HG03565 (cell line): ENCODE results near the gene MEIS2.

ENCODE experiments used
- ATAC-seq: cut with Tn5 transposase; IDR thresholded peaks from one replicate; pipeline ENCODE4 v1.9.1; 2021; ENCODE audit warnings: mild to moderate bottlenecking, moderate library complexity; ENCODE audit not compliant: unreplicated experiment

MEIS2 gene

DNA sequence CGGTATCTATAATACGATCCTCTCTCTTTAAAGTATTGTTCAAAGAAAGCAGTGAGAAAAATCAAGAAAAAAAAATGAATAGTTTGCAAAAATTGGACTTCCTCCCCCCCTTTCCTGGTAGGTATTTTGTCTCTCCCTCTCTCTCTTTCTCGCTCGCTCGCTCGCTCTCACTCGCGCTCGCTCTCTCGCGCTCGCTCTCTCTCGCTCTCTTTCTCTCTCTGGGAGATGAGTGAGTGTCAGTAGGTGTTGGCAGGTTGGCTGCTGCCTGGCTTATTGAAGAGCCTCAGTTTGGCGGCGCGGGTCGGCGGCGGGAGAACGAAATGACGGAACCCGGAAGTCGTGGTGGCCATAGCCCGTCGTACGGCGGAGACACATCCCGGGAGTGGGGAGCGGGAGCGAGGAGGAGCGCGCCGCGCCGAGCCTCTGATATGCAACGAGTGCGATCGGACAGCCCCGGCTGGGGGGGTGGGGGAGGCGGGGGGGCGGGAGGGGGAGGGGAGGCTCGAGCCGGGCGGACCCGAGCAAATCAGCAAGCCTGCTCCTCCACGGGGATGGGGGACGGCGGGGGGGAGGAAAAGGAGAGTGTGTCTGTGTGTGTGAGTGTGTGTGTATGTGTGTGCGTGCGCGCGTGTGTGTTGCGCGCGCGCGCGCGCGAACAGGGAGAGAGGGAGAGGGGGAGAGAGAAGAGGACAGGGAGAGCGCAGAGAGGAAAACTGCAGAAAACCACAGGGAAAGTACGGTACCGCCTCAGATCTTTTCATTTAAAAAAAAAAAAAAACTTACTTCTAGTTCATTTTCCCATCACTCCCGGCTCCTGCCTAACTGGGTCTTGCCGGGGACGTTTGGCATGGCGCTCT is at the start of gene MEIS2:
MEIS2 (minus strand) TSS at position 441 of the 857 bp plus-strand sequence. CDS start 1,083 bp downstream, outside the sequence.
- peak; percentile 45 for ATAC-seq

DNA sequence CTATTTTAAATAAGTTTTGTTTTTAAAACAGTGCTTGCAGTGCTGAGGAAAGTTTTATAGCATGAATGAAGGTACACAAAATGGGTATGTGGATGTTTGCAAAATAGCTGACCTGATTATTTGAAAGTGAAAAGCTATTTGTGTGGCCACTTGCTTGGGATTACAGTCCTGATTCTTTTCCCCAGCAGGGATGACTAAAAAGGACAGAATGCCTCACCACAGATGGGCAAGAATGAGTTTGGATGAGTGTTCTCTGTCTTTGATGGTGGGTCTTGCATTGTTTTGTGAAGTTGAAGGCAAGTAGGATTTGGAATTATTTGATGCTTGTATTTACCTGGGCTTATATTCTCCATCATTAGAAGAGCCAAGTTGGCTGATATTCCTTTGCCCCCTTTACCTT is 48.8 kb upstream of the MEIS2 start:
- no peak for ATAC-seq

DNA sequence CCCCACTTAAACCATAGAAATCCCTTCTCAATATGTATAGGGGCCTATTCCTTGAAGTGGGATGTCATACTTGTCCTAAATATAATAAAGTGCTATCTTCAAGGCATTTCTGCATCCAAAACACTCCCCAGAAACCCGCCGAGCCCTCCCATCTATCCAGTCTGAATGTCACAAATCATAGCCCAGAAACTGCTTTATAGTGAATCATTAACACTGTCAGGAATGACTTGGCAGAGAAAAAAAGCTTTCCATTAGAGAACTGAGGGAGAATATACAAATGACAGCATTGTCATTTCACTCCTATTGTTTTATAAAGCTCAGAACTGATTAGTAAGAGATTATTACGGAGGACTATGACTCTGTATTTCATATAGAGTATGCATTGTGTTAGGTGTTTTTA is 48.4 kb upstream of the MEIS2 start:
- ATAC-seq, result no peak

DNA sequence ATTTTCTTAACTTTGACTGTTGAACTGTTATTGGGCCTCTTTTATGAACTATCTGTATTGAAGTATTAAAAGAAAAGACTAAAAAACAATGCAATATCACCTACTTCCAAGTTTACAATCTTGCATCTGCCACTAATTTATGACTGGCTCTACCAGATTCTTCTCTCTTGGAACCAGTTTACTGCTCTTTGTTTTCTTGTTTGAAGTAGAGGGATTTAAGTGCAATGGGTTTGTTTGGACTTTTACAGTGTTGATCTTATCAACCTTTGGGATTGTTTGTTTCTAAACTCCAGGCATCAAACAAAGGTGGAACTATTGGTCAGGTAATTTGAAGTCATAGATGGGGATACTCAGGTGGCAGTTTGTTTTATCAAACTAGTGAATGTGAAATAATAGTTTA is 43.0 kb upstream of the MEIS2 start:
- no peak for ATAC-seq

DNA sequence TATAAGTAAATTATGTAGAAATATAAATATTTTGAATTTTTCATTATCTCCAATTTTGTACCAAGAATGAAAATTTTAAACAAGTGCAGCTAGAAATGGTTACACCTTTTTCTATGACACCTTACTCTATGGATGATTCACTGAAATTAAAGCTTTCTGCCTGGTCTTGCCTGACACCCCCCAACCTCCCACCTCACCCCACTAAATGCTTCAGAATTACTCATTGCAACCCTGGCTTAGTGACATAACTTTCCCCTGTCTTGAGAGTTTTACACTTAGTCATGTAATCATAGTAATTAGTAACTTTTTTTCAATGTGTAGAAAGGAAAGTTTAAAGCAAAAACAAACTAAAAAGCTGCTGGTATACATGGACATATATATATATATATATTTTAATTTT is 42.0 kb upstream of the MEIS2 start:
- no peak for ATAC-seq

DNA sequence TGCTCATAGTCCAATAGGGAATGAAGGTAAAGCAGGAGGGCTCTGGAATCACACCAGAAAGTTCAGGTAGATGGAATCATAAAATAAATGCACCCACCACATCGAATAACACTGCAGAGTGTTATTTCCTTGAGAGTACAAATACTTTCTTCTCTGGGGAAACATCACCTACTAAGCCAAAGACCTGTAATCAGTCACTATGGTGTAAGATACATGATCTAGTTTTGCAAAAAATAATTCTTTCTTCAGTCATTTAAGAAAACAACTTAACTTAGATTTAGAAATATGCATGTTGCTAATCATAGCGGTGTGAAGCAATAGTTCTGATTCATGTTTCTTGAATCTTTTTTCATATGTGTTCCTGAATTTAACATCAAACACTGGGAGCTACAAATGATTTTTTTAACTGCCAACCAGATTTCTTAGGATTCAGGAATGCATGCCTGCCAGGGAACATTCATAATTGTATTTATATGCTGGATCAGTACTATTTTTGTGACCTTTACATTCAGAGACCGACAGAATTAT is 40.2 kb upstream of the MEIS2 start:
- ATAC-seq, result no peak

DNA sequence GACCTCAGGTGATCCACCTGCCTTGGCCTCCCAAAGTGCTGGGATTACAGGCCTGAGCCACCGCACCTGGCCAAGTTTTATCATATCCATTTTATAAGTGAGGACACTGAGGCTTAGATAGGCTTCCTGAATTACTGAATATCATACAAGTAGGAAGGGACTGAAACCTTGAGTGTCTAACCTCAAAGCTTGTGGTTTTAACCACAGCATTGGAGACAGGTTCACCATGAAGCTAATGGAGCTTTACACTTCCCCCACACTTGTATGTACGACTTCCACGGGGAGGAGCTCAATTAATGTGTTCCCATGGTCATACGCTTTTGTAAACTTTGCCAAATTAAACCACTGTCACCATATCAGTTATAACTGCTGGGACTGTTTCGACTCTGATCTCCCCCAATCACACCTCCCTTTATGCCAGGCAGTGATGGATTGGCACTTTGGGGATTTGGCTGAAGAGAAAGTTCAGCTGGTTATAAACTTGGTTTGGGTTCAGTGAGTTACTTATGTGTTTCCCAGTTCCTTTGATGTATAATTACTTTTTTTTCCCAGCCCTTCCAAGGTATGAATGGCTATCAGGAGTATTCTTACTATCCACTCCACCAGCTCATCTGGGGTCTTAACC is 38.4 kb upstream of the MEIS2 start:
- no peak for ATAC-seq

DNA sequence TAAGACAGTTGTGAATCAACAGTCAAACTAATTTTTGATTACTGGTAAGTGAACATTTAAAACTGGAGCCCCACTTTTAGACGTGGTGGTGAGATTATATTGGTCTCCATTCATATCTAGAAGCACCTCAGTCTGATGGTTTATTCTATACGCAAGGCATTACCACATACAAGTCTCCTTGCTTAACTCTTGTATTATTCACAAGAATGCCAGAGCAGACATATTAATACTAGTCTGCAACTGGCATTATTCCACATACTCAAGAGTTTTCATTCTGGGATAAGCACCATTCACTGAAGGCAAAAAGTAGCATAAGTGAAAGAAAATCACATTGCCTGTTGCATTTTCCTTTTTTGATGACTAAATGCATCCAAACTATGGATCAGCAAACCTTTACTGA is 36.9 kb upstream of the MEIS2 start:
- no peak for ATAC-seq

DNA sequence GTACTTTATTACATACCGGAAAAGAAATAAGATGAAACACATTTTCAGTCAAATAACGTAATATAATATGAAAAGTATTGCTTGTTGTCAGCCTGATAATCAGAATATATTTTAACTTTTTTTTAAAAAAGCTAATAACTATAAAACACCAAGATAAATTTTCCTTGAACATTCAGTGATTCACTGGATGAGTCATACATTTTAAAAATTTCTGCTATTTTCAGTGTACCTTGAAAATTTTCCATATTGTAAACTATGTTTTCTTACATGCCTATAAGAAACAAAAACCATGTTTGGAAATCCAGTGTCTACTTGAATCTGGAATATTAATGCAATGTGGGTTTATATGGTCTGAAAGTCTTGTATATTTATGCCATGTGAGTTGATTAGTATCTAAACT is 36.3 kb upstream of the MEIS2 start:
- no peak for ATAC-seq

DNA sequence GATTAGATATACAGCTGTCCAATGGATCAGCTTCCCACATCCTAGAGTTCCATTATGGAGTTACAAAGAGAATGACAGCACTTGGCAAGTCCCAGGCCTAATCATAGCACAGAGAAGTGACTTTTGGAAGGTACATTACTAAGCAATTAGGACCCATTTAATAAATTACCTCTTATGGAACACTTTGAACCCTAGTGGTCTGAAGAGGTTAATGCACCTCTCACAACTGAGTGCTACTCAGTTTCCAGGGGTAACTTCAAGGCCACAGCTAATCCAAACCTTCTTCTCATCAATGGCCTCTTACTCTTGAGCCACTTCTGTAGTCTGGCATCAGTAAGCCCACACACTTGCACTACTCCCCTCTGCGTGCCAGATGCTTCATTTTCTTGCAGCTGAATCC is 34.9 kb upstream of the MEIS2 start:
- peak; percentile 62 for ATAC-seq

DNA sequence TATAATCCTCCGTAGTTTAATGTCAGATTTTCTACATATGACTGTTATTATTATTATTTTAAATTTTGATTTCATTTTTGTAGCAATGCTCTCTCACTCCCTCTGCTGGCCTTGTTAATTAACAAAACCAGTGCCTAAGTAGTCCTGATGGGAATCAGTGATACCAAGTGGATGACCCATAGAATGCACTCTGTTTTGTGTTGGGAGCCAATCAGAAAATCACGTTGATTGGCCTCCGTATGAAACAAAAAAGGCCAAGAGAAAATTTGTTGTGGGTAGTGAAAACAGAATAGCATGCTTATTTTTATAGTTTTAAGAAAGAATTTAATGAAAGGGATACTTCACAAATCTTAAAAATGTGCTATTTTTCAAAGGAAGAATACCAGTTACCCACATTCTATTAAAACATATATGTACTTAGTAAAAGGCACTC is 34.4 kb upstream of the MEIS2 start:
- no peak for ATAC-seq

DNA sequence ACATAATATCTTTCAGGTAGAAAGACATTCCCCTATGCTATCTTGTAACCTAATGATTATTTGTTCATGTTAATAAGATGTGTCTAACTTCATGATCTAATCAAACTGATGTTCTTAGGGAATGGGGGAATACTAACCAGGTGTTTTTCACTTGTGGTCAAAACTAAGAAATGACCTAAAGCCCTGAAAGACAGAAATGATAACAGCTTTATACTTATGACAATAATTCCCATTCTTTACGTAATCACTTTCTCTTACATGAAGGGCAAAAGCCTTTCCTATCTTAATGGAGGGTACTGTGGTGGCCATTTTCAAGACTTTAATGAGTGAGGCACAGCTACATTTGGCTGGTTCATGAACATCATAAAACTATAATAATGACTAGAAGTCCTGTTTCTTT is 33.9 kb upstream of the MEIS2 start:
- no peak for ATAC-seq

DNA sequence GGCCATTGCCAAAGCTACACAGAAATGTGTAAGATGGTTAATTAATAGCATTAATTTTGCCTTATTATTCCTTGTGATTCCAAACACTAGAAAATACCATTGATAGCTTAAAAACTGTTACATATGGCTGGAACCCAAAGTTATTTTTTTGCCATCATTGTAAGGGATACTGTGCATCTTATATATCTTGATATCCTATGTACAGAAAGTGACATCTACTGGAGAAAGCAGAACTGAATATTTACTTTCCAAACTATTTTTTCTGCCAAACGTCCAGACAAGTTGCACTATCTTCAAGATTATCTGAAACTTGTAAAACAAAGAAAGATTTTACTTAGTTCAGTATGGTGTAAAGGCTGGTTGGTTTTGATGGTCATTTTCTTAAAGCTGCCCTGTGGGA is 33.3 kb upstream of the MEIS2 start:
- ATAC-seq, result no peak

DNA sequence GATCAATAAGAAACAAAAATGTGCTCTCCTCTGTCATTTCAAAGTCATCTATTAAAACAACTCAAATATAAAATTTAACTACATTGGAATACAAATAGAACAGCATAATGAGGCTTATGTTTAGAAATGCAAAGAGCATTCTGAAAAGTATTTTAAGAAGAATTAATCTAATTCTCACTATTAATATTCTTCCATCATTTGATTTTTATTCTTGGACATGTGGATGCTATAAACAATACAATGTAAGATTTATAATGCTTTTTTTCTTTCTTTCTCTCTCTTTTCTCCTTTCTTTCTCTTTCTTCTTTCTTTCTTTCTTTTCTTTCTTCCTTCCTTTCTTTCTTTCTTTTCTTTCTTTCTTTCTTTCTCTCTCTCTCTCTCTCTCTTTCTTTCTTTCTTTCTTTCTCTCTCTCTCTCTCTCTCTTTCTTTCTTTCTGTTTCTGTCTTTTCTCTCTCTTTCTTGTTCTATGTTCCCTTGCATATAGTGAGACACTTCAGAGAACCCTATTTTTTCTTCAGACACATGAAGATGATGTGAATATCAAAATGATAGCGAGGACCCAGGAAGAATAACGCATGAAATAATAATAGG is 32.6 kb upstream of the MEIS2 start:
- ATAC-seq, result no peak

DNA sequence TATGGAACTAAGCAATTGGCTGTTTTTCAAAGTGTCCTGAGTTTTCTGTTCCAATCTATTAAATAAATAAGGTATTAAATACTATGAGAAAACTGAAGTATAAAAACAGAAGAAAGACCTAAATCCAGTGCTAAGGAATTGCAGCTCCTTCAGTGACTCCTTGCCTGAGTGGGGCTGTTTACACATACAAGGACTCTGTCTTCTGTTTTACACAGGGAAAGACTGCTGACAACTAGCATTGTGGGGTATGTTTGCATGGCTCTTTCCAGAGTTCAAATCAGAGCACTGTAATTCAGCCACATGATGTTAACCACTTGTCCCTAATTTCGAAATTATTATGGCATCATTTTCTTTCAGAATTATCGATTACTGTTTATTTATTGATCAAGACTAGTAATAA is 31.3 kb upstream of the MEIS2 start:
- no peak for ATAC-seq

DNA sequence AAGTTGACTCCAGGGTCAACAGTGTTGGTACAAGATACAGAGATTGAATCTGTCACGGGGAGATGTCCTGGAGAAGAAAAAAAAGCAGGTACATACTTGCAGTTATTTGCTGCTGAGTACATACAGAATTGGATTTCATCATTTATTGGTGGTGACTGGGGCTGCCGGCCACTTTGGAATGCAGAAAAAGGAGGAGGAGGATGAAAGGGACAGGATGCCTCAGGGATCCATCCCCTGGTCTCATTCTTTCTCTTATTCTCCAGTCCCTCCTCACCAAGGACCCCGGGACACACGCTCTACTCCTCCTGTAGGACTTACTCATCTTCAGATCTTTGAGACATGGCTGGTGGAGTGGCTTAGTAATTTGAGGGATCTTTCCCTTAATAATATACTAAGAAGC is 30.0 kb upstream of the MEIS2 start:
- ATAC-seq, result no peak

DNA sequence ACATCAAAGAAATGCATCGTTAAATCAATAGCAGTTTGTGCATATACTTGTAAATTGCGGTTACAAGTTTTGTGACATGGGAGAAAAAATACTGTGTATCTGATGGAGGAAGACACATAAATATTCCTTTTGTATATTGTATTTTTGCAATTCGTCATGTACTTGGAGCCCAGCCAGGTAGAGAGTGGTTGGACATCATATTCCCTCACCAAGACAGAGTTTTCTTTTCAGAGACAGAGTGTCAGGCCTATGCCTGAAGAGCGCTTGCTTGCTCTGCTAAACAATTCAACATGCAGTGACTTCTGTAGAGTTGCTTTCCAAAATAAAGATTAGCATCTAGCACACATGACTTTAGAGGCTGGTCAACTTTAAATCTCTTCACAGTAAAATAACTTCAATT is 24.8 kb upstream of the MEIS2 start:
- no peak for ATAC-seq

DNA sequence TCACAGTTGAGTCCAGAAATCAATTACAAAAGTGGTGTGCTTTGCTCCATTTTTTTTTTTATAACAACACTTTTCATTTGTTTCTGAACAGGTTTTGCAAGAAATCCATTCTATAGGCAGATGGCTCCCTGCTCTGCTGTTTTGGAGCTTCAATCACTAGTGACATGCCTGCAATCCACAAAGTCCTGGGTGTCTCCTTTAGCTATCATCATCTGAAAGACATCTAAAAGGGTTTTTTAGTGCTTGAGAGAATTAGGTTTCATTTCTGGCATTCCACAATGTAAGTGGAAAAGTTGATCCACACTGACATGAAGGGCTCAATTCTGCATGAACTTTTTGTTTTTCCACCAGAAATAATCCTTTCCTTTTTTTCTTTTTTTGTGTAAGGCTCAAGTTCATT is 24.0 kb upstream of the MEIS2 start:
- ATAC-seq, result no peak

DNA sequence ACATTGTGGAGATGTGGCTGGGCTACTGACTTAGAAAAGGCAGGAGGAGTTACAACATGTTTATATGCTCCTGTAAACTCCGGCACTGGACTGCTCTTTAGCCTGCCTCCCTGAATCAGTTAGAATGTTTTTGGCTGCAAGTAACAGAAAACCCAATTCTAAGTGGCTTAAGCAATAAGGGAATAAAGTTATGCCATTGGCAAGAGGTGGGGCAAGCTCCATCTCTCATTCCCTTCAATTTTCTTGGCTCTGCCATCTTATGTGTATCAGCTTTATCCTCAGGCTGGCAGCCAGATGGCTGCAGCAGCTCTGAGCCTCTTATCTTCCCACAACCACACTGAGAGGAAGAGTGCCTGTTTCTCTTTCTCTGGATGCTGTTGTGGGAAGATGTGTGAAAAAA is 22.4 kb upstream of the MEIS2 start:
- no peak for ATAC-seq

DNA sequence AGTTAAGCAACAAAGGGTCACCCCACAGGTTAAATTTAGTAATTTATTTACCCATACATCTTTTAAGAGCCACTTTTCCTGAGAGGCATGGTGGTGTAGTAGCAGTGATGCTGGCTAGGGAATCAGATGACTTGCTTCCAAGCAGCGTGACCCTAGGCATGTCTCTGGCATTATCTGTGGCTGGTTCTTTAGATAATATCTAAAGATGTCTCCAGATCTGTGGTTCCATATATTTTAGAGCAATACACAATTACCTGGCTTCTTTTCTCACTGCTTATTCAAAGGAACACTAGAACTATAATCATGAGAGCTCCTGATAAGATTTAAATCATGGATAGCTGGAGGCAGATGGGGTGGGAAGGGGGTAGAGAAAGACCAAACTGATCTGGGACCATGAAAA is 21.1 kb upstream of the MEIS2 start:
- ATAC-seq, result no peak

DNA sequence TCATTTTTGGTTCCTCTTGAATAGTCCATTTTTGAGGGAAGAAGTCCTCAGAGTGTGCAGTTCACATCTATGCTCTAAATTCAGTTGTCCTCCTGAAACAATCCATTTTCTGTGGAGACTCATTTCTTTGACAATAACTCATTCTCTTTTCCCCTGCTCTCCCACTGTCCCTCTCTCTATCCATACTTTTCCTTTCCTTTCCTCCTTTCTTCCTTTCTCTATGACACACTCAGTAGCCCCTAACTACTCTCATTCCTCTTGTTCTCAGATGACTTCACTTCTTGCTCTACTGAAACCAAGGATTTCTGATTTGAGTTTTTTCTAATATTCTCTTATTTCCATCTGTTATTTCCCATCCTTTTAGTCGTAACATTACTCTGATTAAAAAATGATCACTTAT is 16.7 kb upstream of the MEIS2 start:
- no peak for ATAC-seq

DNA sequence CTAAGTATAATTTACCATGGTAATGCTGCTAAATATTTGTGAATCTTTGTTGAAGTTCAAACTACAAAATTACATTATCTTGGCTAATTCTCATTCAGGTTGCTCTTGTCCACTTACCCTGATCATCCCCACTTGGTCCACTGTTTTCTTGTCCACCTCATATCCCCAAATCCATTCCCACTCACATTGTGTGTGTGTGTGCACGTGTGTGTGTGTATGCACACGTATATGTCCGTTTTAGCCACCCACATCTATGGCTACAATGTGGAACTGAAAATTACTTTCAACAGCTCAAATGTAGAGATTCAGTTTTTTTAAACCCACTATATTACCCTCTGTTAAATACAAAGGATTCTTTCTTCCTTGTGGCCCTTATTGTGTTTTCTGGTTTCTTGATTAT is 15.2 kb upstream of the MEIS2 start:
- no peak for ATAC-seq
